GM19328 (cell line): Measurements from ENCODE around the gene C2orf42.
"Not testable (repeated sequence)": the region's sequence is repeated elsewhere in the genome, so short reads cannot be mapped to it uniquely, and the experiment has no call there.

Source experiments
- ATAC-seq: cut with Tn5 transposase; IDR thresholded peaks from one replicate; pipeline ENCODE4 v1.9.1; 2021; ENCODE audit warnings: mild to moderate bottlenecking, moderate library complexity; ENCODE audit not compliant: unreplicated experiment

Gene C2orf42

GRCh38 chr2:70132244-70133126, 58.3 kb downstream of the C2orf42 start:
- no peak for ATAC-seq

DNA sequence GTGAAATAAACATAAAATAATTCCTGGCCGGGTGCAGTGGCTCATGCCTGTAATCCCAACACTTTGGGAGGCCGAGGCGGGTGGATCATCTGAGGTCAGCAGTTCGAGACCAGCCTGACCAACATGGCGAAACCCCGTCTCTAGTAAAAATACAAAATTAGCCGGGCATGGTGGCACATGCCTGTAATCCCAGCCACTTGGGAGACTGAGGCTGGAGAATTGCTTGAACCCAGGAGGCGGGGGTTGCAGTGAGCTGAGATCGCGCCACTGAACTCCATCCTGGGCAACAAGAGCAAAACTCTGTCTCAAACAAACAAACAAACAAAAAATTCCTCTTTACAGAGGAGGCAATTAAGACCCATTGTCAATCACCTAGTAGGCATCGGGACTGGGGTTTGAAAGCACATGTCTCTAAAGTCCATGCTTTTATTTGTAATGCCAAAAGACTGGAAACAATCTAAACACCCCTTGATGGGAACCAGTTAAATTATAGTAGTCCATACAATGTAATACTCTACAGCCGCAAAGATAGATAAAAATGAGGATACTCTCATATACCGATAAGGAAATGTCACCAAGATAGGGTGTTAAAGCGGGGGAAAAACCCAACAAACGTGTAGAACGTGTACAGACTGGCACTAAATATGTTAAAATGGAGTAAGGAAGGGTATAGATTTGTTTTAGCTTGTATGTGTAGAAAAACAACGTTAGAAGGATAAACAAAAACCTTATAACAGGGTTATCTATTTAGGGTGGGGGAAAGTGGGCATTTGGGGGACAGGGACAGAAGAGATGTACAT, 59.3 kb downstream of the C2orf42 start:
- ATAC-seq = not testable (repeated sequence)

GRCh38 chr2:70128005-70128404, 62.8 kb downstream of the C2orf42 start:
- no peak for ATAC-seq

GRCh38 chr2:70126413-70126812, 64.4 kb downstream of the C2orf42 start:
- ATAC-seq = no peak

DNA sequence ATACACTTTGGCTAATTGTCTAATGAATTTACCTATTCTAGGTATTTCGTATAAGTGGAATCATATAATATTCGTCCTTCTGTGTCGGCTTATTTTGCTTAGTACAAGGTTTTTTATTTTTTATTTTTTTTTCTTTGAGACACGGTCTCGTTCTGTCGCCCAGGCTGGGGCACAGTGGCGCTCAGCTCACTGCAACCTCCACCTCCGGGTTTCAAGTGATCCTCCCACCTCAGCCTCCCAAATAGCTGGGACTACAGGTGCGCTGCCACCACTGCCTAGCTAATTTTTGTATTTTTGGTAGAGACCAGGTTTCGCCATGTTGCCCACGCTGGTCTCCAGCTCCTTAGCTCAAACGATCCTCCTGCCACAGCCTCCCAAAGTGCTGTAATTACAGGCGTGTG, 65.3 kb downstream of the C2orf42 start:
- no peak for ATAC-seq

- ATAC-seq = no peak
Measured at GRCh38 chr2:70124983-70125480, 65.8 kb downstream of the C2orf42 start.

DNA sequence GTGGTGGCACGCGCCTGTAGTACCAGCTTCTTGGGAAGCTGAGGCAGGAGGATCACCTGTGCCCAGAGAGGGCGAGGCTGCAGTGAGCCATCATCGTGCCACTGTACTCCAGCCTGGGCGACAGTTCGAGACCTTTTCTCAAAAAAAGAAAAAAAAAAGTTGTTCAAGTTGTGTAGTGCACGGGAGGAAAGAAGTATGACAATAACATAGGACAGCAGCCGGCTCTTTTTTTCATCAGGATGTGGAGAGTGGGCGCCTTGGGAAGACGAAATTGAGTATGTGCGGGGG, 67.0 kb downstream of the C2orf42 start:
- ATAC-seq = no peak

- ATAC-seq = no peak
Measured at GRCh38 chr2:70123051-70123828, 67.6 kb downstream of the C2orf42 start.

- ATAC-seq = no peak
Measured at GRCh38 chr2:70122470-70122869, 68.3 kb downstream of the C2orf42 start.

- ATAC-seq = no peak
Measured at GRCh38 chr2:70121627-70122372, 69.0 kb downstream of the C2orf42 start.

DNA sequence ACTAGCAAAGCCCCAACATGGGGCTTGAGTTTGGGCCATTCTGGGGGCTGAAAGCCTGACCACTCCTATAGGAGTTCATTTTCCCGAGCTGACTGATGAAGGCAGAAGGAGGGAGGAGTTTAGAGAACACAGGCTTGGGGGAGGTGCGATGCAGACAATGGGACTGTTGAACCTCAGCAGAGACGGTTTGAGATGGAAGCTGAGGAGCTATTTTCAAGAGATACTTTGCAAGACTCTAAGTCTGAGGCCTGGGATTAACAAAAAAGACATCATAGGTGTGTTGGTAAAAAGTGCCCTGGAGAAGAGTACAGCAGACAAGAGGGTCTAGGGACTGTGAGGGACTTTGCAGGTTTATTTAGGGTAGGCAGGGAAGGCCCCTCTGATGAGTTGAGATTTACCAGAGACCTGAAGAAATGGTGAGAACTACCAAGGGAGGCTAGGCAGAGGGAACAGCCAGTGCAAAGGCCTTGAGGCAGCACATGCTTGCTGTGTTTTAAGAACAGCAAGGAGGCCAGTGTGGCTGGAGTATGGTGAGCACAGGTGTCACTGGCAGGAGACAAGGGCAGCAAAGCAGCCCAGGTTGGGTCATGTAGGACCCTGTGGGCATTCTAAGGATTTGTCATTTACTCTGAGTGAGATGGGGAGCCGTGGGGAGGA, 71.9 kb downstream of the C2orf42 start:
- no peak for ATAC-seq

DNA sequence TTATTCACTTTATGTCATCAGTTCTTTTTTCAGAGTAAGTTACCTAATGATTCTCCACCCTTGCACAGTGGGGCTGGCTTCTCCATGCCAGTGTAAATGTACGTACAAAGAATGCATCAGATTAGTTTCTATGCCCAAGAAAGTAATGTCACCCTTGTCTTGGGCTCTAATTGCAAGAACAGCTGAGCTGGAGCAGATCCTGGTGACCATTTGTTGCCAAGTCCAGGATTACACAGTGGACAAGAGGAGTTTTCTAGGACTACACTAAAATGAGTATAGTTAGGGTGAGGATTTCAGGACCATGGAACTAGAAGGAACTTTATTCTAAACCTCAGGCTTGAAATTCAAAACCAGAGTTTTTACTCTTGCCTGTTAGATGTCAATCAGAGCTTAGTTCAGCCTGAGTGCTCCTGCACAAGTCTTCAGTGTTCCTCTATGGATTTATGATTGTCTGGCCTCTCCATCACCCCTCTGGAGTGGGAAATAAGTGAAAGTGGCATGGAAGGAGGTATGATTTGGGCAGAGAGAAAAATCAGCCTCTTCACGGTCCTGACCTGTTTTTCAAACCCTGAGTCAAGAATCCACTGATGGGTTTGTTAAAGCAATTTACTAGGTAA, 73.8 kb downstream of the C2orf42 start:
- no peak for ATAC-seq

DNA sequence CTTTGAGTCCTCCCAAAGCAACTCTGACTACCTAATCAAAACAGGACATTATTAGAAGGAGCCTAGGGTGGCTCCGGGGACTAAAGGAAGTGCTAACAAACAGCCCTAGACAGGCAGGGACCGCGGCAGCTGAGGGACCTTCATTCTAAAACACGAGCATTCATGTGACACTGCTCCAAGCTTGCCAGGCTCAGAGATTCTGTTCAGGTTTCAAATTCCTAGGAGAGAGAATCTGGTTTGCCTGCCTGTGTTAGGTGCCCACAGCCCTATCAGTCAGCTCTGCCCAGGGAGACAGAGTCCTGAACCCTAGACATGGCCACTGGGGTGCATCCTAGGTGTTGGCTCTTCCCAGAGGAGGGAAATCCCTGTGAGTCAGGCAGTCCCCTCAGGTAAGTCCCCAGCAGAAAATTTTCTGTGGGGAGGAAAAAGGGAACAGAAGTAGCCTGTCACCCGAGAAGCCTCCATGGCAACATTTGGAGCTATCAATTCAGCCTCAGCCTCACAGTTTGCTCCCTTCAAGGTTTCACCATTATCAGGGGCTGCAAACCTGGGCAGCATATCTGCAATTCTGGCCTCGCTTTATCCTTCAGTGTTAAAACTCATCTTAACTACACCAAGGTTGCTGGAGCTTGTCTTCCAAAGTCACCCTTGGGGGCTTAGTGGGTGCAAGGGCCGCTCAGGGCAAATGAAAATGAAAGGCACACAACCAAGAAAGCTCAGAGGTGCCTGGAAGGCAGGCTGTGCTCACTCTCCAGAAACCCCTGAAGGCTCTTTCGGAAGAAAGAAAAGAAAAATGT, 75.0 kb downstream of the C2orf42 start:
- no peak for ATAC-seq

DNA sequence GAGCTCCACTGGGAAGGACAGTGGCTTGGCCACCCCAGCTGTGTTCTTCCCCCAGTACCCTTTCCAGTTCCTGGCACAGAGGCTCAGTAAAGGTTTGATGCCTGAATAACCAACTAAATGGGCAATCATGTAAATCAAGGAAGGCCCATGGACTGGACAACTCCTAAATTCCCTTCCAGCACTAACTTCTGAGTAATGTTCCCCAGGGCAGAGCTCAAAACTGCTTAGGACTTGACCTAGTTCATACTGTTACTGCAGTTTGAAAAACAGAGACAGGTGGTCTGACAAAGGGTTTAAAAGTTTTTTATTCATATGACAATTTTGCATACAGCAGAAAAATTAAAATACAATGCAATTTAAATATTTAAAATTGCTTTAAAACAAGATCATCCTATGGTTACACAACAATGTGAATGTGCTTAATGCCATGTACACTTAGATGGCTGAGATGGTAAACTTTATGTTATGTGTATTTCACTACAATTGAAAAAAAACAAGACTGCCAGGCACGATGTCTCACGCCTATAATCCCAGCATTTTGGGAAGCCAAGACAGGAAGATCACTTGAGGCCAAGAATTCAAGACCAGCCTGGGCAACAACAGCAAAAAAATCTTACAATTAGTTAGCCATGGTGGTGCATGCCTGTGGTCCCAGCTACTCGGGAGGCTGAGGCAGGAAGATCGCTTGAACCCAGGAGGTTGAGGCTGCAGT, 77.3 kb downstream of the C2orf42 start:
- ATAC-seq = no peak

- ATAC-seq = no peak
Measured at GRCh38 chr2:70111752-70112591, 78.8 kb downstream of the C2orf42 start.

DNA sequence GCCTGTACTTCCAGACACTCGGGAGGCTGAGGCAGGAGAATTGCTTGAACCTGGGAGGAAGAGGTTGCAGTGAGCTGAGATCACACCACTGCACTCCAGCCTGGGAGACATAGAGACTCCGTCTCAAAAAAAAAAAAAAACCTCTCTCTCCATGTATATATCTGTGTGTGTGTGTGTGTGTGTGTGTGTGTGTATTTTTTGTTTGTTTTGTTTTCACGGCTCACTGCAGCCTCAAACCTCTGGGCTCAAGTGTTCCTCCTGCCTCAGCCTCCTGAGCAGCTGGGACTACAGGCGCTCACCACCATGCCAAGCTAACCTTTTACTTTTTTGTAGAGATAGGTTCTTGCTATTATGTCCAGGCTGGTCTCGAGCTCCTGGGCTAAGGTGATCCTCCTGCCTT, 80.4 kb downstream of the C2orf42 start:
- ATAC-seq = not testable (repeated sequence)

DNA sequence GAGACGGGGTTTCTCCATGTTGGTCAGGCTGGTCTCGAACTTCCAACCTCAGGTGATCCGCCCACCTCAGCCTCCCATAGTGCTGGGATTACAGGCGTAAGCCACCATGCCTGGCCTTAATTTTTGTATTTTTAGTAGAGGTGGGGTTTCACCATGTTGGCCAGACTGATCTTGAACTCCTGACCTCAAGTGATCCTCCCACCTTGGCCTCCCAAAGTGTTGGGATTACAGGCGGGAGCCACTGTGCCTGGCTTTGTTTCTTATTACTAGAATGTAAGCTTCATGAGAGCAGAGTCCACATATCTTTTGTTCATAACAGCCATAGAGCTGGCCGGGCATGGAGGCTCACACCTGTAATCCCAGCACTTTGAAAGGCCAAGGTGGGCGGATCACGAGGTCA, 84.7 kb downstream of the C2orf42 start:
- not testable (repeated sequence) for ATAC-seq
